Trophoblast cell (in vitro differentiated cells and primary cell): ENCODE data around the gene GDNF.

Experiments
- DNase-seq, 2 donors: peaks; one replicate each; pipeline ENCODE4 v3.0.0-alpha.2; 2016
- H2AFZ ChIP-seq: 2 replicates; pipeline ENCODE4 v1.6.1; 2013; ENCODE audit warnings: low read length, moderate library complexity, mild to moderate bottlenecking; ENCODE audit not compliant: insufficient read depth, poor library complexity
- H2AK5ac ChIP-seq: 2 replicates; pipeline ENCODE4 v1.6.1; 2013; ENCODE audit warnings: mild to moderate bottlenecking, low read length
- H2BK120ac ChIP-seq: 2 replicates; pipeline ENCODE4 v1.6.1; 2013; ENCODE audit warnings: low read length, mild to moderate bottlenecking, moderate library complexity; ENCODE audit not compliant: insufficient read depth, poor library complexity
- H2BK12ac ChIP-seq: 2 replicates; pipeline ENCODE4 v1.6.1; 2013; ENCODE audit warnings: mild to moderate bottlenecking, low read length, moderate library complexity
- H2BK5ac ChIP-seq: 2 replicates; pipeline ENCODE4 v1.6.1; 2013; ENCODE audit warnings: low read length, low read depth, moderate library complexity, mild to moderate bottlenecking; ENCODE audit not compliant: poor library complexity
- H3K14ac ChIP-seq: 2 replicates; pipeline ENCODE4 v1.6.1; 2013; ENCODE audit warnings: mild to moderate bottlenecking, low read length
- H3K18ac ChIP-seq: 2 replicates; pipeline ENCODE4 v1.6.1; 2013; ENCODE audit warnings: mild to moderate bottlenecking, low read length
- H3K23ac ChIP-seq: 2 replicates; pipeline ENCODE4 v1.6.1; 2013; ENCODE audit warnings: low read length
- H3K27ac ChIP-seq: 2 replicates; pipeline ENCODE4 v1.5.1; 2013; ENCODE audit warnings: low read depth, mild to moderate bottlenecking, inconsistent platforms, low read length, moderate library complexity
- H3K27me3 ChIP-seq: 2 replicates; pipeline ENCODE4 v1.6.1; 2013; ENCODE audit warnings: inconsistent platforms, mild to moderate bottlenecking, low read length, moderate library complexity; ENCODE audit not compliant: insufficient read depth
- H3K36me3 ChIP-seq, 2 experiments: 1 replicate in 1 of 2; 2 replicates in 1 of 2; pipeline ENCODE4 v1.6.1; 2013; ENCODE audit warnings: low read length in 2 of 2, mild to moderate bottlenecking in 2 of 2, moderate library complexity in 1 of 2; ENCODE audit not compliant: insufficient read depth in 2 of 2, control insufficient read depth in 1 of 2
- H3K4ac ChIP-seq: 2 replicates; pipeline ENCODE4 v1.6.1; 2013; ENCODE audit warnings: low read depth, mild to moderate bottlenecking, low read length, moderate library complexity
- H3K4me1 ChIP-seq, 2 experiments: 1 replicate in 1 of 2; 2 replicates in 1 of 2; pipeline ENCODE4 v1.6.1; 2013; ENCODE audit warnings: low read length in 2 of 2, mild to moderate bottlenecking in 2 of 2, moderate library complexity in 1 of 2; ENCODE audit not compliant: insufficient read depth in 2 of 2, control insufficient read depth in 1 of 2
- H3K4me2 ChIP-seq: 2 replicates; pipeline ENCODE4 v1.6.1; 2013; ENCODE audit warnings: inconsistent platforms, mild to moderate bottlenecking, low read length, moderate library complexity
- H3K4me3 ChIP-seq: 2 replicates; pipeline ENCODE4 v1.5.1; 2013; ENCODE audit warnings: mild to moderate bottlenecking, low read depth, low read length, inconsistent platforms
- H3K79me1 ChIP-seq: one replicate; pipeline ENCODE4 v1.6.1; 2013; ENCODE audit warnings: low read length
- H3K79me2 ChIP-seq: 2 replicates; pipeline ENCODE4 v1.6.1; 2013; ENCODE audit warnings: low read length, mild to moderate bottlenecking; ENCODE audit not compliant: control insufficient read depth, insufficient read depth, poor library complexity
- H3K9ac ChIP-seq: 2 replicates; pipeline ENCODE4 v1.6.1; 2013; ENCODE audit warnings: mild to moderate bottlenecking, low read length
- H3K9me3 ChIP-seq: 2 replicates; pipeline ENCODE4 v1.6.1; 2013; ENCODE audit warnings: low read depth, mild to moderate bottlenecking, control low read depth, inconsistent platforms, low read length; ENCODE audit not compliant: insufficient read depth
- H4K12ac ChIP-seq: 2 replicates; pipeline ENCODE4 v1.6.1; 2013; ENCODE audit warnings: low read depth, mild to moderate bottlenecking, low read length, moderate library complexity
- H4K8ac ChIP-seq: 2 replicates; pipeline ENCODE4 v1.6.1; 2013; ENCODE audit warnings: low read depth, mild to moderate bottlenecking, low read length, moderate library complexity
- H4K91ac ChIP-seq: one replicate; pipeline ENCODE4 v1.6.1; 2013; ENCODE audit warnings: low read depth, mild to moderate bottlenecking, low read length, moderate library complexity
- WGBS: extraction: QIAGEN DNeasy Blood & Tissue Kit; methylation state at CpG from one replicate; pipeline ENCODE4 v1.1.7; 2013; ENCODE audit warnings: missing lambda C conversion rate; ENCODE audit not compliant: insufficient read length, insufficient coverage; ENCODE audit errors: extremely low coverage; 5-methylcytosine and 5-hydroxymethylcytosine counted together

The GDNF gene

DNA sequence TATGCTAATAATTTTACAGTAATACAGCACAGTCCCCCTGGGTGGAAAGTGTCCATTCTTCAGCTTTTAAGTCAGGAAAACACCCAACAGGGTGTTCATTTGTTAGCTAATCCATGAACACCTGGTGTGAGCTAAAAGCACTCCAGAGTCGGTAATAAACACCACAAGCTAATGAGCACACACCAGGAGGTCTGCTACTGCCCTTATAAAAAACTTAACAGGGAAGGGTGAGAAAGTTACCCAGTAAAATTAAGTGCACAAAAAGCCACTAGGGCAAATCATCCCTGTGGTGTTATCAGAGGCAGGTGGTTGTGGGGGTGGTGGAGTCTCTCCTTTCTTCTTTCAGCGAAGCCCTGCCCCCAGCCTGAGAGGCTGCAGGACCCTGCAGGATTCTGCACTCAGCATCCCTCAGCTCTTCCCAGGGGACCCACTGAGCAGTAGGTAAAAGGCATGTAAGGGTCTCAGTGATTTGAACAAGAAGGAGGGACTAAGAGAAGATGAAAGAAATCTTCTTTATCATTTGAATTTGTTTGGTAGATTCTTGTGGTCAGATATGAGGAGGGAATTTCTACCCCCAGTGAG lies 14.4 kb downstream of the GDNF start:
- Histone ChIP-seq H3K4ac (no peak overlapping the region), H2BK12ac (no peak overlapping the region), H3K79me1 (no peaks in the 10 kb centered on the region), H2AK5ac (no peak overlapping the region), H4K12ac (no peak overlapping the region), H3K36me3 (peaks cover 12 to 26% of the 10 kb centered on the region in 2 experiments), H3K27ac (no peak overlapping the region), H4K91ac (no peak overlapping the region), H2AFZ (no peak overlapping the region), H3K79me2 (peaks cover 2% of the 10 kb centered on the region), H3K9me3 (peaks cover 2% of the 10 kb centered on the region), H3K14ac (no peak overlapping the region), H3K4me2 (no peak overlapping the region), H3K4me1 (no peaks in the 10 kb centered on the region), H3K9ac (no peak overlapping the region), H2BK120ac (no peak overlapping the region), H3K23ac (no peak overlapping the region), H4K8ac (no peak overlapping the region), H2BK5ac (no peak overlapping the region), H3K4me3 (no peak overlapping the region), H3K27me3 (no peaks in the 10 kb centered on the region), H3K18ac (no peak overlapping the region)
- no CpG with 5 or more reads among the region's 2 CpGs for WGBS
- DNase-seq, result no peak

- peaks cover 2% of the 10 kb centered on the region for H3K79me2 ChIP-seq
- no peak overlapping the region for H3K18ac ChIP-seq
- H2BK120ac ChIP-seq, result no peak overlapping the region
- no peaks in the 10 kb centered on the region for H3K27me3 ChIP-seq
- peaks cover 2% of the 10 kb centered on the region for H3K9me3 ChIP-seq
- no peak overlapping the region for H4K12ac ChIP-seq
- H3K9ac ChIP-seq, result no peak overlapping the region
- no peak overlapping the region for H3K4me2 ChIP-seq
- H2AFZ ChIP-seq, result no peak overlapping the region
- no peak overlapping the region for H4K8ac ChIP-seq
- H3K36me3 ChIP-seq, result peaks cover 12 to 23% of the 10 kb centered on the region in 2 experiments
- H3K27ac ChIP-seq, result no peak overlapping the region
- no peak overlapping the region for H3K23ac ChIP-seq
- no peak overlapping the region for H3K4ac ChIP-seq
- H2BK5ac ChIP-seq, result no peak overlapping the region
- H2AK5ac ChIP-seq, result no peak overlapping the region
- no peak overlapping the region for H3K4me3 ChIP-seq
- H3K79me1 ChIP-seq, result no peaks in the 10 kb centered on the region
- DNase-seq, result no peak
- no peak overlapping the region for H3K14ac ChIP-seq
- H4K91ac ChIP-seq, result no peak overlapping the region
- H3K4me1 ChIP-seq, result no peaks in the 10 kb centered on the region
- H2BK12ac ChIP-seq, result no peak overlapping the region
- no CpG with 5 or more reads among the region's 11 CpGs for WGBS
These were observed 16.2 kb downstream of the GDNF start for GRCh38 chr5:37823433-37824152.

DNA sequence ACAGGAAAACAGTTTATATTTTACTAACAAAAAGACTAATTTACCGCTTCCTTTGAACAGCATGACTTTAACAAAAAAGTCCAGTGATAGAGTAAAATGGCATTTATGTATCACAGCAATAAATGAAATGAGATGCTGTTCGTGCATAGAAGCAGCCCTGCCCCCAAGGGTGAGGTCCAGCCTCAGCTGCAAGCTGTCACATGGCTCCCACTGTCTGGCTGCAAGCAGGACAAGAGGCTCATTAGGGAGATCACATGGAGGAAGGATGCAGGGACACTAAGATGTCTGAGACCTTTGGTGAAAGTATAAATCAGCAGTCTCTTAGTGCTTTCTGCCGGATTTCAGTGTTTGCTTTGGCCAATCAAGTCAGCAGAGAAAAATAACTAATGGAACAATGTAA lies 23.0 kb downstream of the GDNF start:
- Histone ChIP-seq H3K9ac (no peak overlapping the region), H3K9me3 (peaks cover 2% of the 10 kb centered on the region), H2AFZ (no peak overlapping the region), H4K8ac (no peak overlapping the region), H2BK12ac (no peak overlapping the region), H3K27ac (no peak overlapping the region), H2BK120ac (no peak overlapping the region), H4K91ac (no peak overlapping the region), H3K4ac (no peak overlapping the region), H3K18ac (no peak overlapping the region), H2AK5ac (no peak overlapping the region), H2BK5ac (no peak overlapping the region), H3K4me2 (no peak overlapping the region), H3K79me2 (no peaks in the 10 kb centered on the region), H3K36me3 (peaks cover 13 to 38% of the 10 kb centered on the region in 2 experiments), H3K14ac (no peak overlapping the region), H3K4me3 (no peak overlapping the region), H3K27me3 (no peaks in the 10 kb centered on the region), H3K4me1 (peaks cover 0 to 1% of the 10 kb centered on the region in 2 experiments), H4K12ac (no peak overlapping the region), H3K79me1 (no peaks in the 10 kb centered on the region), H3K23ac (no peak overlapping the region)
- no CpG with 5 or more reads among the region's 3 CpGs for WGBS
- no peak for DNase-seq

DNA sequence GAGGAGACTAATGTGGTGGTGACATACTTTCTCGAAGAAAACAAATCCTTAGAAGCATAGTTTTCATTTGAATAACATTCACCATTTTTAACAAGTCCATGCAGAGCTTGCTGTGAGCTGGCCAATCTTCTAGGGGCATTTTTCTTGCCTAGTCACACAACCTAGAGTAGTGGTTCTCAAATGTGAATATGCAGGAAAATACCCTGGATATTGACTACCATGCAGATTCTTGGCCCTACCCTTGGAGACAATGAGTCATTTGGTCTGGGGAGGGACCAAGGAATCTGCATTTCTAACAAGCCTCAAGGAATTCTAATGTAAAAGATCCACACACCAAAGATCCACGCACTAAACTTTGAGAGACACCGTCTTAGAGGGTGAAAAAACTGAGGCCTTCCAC lies 23.5 kb downstream of the GDNF start:
- whole genome bisulfite sequencing, result no CpG with 5 or more reads among the region's 3 CpGs

More for the DNA sequence above, 23.5 kb downstream of the GDNF start:
- Histone ChIP-seq H4K12ac (no peak overlapping the region), H3K4me1 (peaks cover 0 to 1% of the 10 kb centered on the region in 2 experiments), H2AFZ (no peak overlapping the region), H3K79me2 (no peaks in the 10 kb centered on the region), H2BK5ac (no peak overlapping the region), H3K18ac (no peak overlapping the region), H3K14ac (no peak overlapping the region), H4K8ac (no peak overlapping the region), H4K91ac (no peak overlapping the region), H3K23ac (no peak overlapping the region), H3K27me3 (no peaks in the 10 kb centered on the region), H3K9ac (peak overlapping the region; percentile 10), H3K79me1 (no peaks in the 10 kb centered on the region), H3K4ac (no peak overlapping the region), H3K4me2 (no peak overlapping the region), H3K27ac (no peak overlapping the region), H2AK5ac (no peak overlapping the region), H3K36me3 (peaks cover 13 to 37% of the 10 kb centered on the region in 2 experiments), H2BK120ac (no peak overlapping the region), H2BK12ac (no peak overlapping the region), H3K9me3 (peaks cover 2% of the 10 kb centered on the region), H3K4me3 (no peak overlapping the region)
- no peak for DNase-seq
